H1 (cell line): ENCODE data around the gene TSHZ2. TPM values are rescaled to one million over a fixed set of nuclear protein-coding genes. Genes with fewer than 3 reads are reported as not detected.

Source experiments
- ASH2L ChIP-seq: fragments of 200-600, 300-600 bp; sonication (generic); IDR thresholded peaks from one replicate; pipeline ENCODE4 v1.7.1; 2017; ENCODE audit warnings: low read length
- CHD1 ChIP-seq: IDR thresholded peaks from 2 replicates; pipeline ENCODE4 v1.6.1; 2012; ENCODE audit warnings: low read depth, low read length, improper control_type of control experiment
- CHD2 ChIP-seq: IDR thresholded peaks from 2 replicates; pipeline ENCODE4 v1.6.1; 2012; ENCODE audit warnings: low read length, improper control_type of control experiment
- RBBP5 ChIP-seq: IDR thresholded peaks from 2 replicates; pipeline ENCODE4 v1.7.1; 2012; ENCODE audit warnings: low read depth, mild to moderate bottlenecking, inconsistent platforms, low read length, moderate library complexity, borderline replicate concordance
- TAF7 ChIP-seq: optimal IDR thresholded peaks from 2 replicates; pipeline ENCODE3; 2011; ENCODE audit warnings: low read depth, mild to moderate bottlenecking, inconsistent platforms, low read length, moderate library complexity, borderline replicate concordance
- polyA plus RNA-seq, 7 experiments: library from polyadenylated mRNA; depleted of rRNA in 3 of 7; stranded (reverse) in 5 of 7; unstranded in 2 of 7; fragments of >200 nt in 5 of 7; fragments of 200-250 nt in 2 of 7; gene quantifications; 1 replicate in 5 of 7; 2 replicates in 1 of 7; 4 replicates in 1 of 7; pipeline versions ENCODE4 v1.2.1 to v1.2.3, GENCODE V29; 2011 to 2013; ENCODE audit warnings: missing spikeins in 2 of 7, mixed read lengths in 2 of 7
- total RNA-seq: library from RNA; stranded (reverse); fragmentation: NEBNext Ultra II Directional; extraction: Animal tissue kit (Norgen Biotek cat#: 25700); gene quantifications from 2 replicates; pipeline ENCODE4 v1.2.1, GENCODE V29; 2021
- TF ChIP-seq, protein P1 (sequence below): IDR thresholded peaks from 2 replicates; pipeline ENCODE4 v1.6.1; 2011; ENCODE audit warnings: low read depth, mild to moderate bottlenecking, low read length; ENCODE audit not compliant: insufficient read depth
- TF ChIP-seq, protein P2 (sequence below): fragments of 300-600 bp; sonication (generic); IDR thresholded peaks from 2 replicates; pipeline ENCODE4 v1.7.1; 2012; ENCODE audit warnings: low read length, moderate library complexity, mild to moderate bottlenecking, inconsistent platforms; ENCODE audit not compliant: insufficient replicate concordance

Gene TSHZ2
- total and polyA plus RNA-seq, 2 of the 8 experiments (the other 6 are each of a cell fraction or from before 2014, with no cell fraction given), result 0.14 to 0.30 TPM

DNA sequence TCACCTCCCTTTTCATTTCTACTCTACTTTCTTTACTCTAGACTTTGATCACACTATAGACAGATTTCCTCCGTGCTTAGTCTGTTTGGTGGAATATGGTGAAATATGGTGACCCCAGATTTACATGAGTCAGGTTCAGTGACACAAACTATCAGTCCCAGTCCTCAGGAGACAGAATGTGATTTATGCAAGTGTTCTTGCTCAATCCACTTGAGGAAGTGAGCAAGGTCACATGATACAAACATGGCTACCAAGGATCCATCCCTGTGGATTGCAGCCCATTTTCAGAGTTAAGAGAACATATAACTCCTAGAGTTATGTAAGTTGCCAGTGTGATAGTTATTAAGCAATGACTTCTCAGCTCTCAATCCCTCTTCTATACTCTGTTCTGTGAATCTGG lies 23.7 kb upstream of the TSHZ2 start (continued):
- no peak for TF ChIP-seq ASH2L
- TF ChIP-seq CHD1, result no peak
- TF ChIP-seq CHD2, result no peak
- TF ChIP-seq, protein P1, sequence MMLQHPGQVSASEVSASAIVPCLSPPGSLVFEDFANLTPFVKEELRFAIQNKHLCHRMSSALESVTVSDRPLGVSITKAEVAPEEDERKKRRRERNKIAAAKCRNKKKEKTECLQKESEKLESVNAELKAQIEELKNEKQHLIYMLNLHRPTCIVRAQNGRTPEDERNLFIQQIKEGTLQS, result no peak
- TF ChIP-seq RBBP5, result no peak
- no peak for TF ChIP-seq TAF7
- TF ChIP-seq, protein P2, sequence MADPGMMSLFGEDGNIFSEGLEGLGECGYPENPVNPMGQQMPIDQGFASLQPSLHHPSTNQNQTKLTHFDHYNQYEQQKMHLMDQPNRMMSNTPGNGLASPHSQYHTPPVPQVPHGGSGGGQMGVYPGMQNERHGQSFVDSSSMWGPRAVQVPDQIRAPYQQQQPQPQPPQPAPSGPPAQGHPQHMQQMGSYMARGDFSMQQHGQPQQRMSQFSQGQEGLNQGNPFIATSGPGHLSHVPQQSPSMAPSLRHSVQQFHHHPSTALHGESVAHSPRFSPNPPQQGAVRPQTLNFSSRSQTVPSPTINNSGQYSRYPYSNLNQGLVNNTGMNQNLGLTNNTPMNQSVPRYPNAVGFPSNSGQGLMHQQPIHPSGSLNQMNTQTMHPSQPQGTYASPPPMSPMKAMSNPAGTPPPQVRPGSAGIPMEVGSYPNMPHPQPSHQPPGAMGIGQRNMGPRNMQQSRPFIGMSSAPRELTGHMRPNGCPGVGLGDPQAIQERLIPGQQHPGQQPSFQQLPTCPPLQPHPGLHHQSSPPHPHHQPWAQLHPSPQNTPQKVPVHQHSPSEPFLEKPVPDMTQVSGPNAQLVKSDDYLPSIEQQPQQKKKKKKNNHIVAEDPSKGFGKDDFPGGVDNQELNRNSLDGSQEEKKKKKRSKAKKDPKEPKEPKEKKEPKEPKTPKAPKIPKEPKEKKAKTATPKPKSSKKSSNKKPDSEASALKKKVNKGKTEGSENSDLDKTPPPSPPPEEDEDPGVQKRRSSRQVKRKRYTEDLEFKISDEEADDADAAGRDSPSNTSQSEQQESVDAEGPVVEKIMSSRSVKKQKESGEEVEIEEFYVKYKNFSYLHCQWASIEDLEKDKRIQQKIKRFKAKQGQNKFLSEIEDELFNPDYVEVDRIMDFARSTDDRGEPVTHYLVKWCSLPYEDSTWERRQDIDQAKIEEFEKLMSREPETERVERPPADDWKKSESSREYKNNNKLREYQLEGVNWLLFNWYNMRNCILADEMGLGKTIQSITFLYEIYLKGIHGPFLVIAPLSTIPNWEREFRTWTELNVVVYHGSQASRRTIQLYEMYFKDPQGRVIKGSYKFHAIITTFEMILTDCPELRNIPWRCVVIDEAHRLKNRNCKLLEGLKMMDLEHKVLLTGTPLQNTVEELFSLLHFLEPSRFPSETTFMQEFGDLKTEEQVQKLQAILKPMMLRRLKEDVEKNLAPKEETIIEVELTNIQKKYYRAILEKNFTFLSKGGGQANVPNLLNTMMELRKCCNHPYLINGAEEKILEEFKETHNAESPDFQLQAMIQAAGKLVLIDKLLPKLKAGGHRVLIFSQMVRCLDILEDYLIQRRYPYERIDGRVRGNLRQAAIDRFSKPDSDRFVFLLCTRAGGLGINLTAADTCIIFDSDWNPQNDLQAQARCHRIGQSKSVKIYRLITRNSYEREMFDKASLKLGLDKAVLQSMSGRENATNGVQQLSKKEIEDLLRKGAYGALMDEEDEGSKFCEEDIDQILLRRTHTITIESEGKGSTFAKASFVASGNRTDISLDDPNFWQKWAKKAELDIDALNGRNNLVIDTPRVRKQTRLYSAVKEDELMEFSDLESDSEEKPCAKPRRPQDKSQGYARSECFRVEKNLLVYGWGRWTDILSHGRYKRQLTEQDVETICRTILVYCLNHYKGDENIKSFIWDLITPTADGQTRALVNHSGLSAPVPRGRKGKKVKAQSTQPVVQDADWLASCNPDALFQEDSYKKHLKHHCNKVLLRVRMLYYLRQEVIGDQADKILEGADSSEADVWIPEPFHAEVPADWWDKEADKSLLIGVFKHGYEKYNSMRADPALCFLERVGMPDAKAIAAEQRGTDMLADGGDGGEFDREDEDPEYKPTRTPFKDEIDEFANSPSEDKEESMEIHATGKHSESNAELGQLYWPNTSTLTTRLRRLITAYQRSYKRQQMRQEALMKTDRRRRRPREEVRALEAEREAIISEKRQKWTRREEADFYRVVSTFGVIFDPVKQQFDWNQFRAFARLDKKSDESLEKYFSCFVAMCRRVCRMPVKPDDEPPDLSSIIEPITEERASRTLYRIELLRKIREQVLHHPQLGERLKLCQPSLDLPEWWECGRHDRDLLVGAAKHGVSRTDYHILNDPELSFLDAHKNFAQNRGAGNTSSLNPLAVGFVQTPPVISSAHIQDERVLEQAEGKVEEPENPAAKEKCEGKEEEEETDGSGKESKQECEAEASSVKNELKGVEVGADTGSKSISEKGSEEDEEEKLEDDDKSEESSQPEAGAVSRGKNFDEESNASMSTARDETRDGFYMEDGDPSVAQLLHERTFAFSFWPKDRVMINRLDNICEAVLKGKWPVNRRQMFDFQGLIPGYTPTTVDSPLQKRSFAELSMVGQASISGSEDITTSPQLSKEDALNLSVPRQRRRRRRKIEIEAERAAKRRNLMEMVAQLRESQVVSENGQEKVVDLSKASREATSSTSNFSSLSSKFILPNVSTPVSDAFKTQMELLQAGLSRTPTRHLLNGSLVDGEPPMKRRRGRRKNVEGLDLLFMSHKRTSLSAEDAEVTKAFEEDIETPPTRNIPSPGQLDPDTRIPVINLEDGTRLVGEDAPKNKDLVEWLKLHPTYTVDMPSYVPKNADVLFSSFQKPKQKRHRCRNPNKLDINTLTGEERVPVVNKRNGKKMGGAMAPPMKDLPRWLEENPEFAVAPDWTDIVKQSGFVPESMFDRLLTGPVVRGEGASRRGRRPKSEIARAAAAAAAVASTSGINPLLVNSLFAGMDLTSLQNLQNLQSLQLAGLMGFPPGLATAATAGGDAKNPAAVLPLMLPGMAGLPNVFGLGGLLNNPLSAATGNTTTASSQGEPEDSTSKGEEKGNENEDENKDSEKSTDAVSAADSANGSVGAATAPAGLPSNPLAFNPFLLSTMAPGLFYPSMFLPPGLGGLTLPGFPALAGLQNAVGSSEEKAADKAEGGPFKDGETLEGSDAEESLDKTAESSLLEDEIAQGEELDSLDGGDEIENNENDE, result no peak
